ENCODE measurements around the gene ZNF579.

DNA sequence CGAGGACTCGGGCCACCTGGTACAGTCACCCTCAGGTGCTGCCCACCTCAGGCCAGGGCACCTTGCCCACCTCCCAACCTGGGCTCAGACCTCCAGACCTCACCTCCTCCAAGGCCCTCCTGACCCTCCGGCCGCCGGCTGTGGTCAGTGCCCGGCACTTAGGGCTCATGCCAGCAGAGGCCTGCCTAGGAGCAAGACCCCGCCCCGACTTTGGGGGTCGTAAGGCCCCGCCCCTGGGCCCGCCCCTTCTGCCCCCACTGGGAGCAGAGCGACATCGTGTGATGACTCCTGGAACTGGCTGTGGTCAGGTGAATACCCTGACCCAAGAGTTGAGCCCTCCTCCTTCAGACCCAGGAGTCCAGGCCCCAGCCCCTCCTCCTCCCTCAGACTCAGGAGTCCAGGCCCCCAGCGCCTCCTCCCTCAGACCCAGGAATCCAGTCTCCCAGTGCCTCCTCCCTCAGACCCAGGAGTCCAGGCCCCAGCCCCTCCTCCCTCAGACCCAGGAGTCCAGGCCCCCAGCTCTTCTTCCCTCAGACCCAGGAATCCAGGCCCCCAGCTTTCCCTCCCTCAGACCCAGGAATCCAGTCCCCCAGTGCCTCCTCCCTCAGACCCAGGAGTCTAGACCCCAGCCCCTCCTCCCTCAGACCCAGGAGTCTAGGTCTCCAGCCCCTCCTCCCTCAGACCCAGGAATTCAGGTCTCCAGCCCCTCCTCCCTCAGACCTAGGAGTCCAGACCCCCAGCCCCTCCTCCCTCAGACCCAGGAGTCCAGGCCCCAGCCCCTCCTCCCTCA lies 43.5 kb downstream of the ZNF579 start, which contains the start of gene SBK2:
- no peak for TF ChIP-seq EZH2phosphoT487 (IDR thresholded peaks at IDR 0.05; ENCODE audit: borderline replicate concordance, low read length)
- TF ChIP-seq, protein P1, sequence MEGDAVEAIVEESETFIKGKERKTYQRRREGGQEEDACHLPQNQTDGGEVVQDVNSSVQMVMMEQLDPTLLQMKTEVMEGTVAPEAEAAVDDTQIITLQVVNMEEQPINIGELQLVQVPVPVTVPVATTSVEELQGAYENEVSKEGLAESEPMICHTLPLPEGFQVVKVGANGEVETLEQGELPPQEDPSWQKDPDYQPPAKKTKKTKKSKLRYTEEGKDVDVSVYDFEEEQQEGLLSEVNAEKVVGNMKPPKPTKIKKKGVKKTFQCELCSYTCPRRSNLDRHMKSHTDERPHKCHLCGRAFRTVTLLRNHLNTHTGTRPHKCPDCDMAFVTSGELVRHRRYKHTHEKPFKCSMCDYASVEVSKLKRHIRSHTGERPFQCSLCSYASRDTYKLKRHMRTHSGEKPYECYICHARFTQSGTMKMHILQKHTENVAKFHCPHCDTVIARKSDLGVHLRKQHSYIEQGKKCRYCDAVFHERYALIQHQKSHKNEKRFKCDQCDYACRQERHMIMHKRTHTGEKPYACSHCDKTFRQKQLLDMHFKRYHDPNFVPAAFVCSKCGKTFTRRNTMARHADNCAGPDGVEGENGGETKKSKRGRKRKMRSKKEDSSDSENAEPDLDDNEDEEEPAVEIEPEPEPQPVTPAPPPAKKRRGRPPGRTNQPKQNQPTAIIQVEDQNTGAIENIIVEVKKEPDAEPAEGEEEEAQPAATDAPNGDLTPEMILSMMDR (IDR thresholded peaks at IDR 0.05; ENCODE audit: low read depth, low read length, poor library complexity, severe bottlenecking): peak; percentile 23
